ENCODE results near the gene HLCS. TPM values are rescaled to one million over a fixed set of nuclear protein-coding genes. Genes with fewer than 3 reads are reported as not detected.
A peak's percentile ranks its signal among the peaks of the same experiment; 100 is the strongest.

HLCS gene
- total and polyA plus RNA-seq, 2 donors (not counting 3 experiments of a cell fraction or from before 2014, with no cell fraction given), result 6.7 to 17.2 TPM

- DNase-seq (ENCODE audit: low read depth, low spot score) (no peak), FAIRE-seq (no peak)
- intact Hi-C loops (cut with micrococcal nuclease), result no loop called here
- CTCF ChIA-PET, result no interaction called here
- dilution Hi-C loops (cut with MboI; ENCODE audit: extremely low pct_ligation_motif_present, low sequenced_read_pairs), result no loop called here
- no peak overlapping the region for H3K4me2 ChIP-seq (ENCODE audit: insufficient read depth, low read length)
- no peaks in the 10 kb centered on the region for H3K27me3 ChIP-seq (ENCODE audit: control insufficient read depth in 2 of 2, insufficient read depth in 2 of 2, low read length in 2 of 2)
- no peaks in the 10 kb centered on the region for H3K79me2 ChIP-seq (ENCODE audit: control insufficient read depth, insufficient read depth, low read length)
- H3K4me1 ChIP-seq (ENCODE audit: control insufficient read depth, extremely low read depth, insufficient read depth, low read length), result no peaks in the 10 kb centered on the region
- no TSS peak for BruUV-seq (replicated peaks)
- POLR2A ChIA-PET, result no interaction called here
- H3K27ac ChIP-seq (ENCODE audit: insufficient read depth, low read depth, low read length), result no peak overlapping the region
- H3K4me3 ChIP-seq (replicated peaks in 1 of 3; ENCODE audit: insufficient read depth in 1 of 3, low read depth in 1 of 3, low read length in 3 of 3), result no peak overlapping the region
- H2AFZ ChIP-seq (ENCODE audit: low read depth, low read length), result no peak overlapping the region
- no peaks in the 10 kb centered on the region for H4K20me1 ChIP-seq (replicated peaks; ENCODE audit: control insufficient read depth, extremely low read depth, insufficient read depth, low read length)
- H3K9me3 ChIP-seq (replicated peaks; ENCODE audit: control insufficient read depth, insufficient read depth, low read length), result no peaks in the 10 kb centered on the region
- TF ChIP-seq CTCF (IDR thresholded peaks at IDR 0.05; ENCODE audit: extremely low read depth in 1 of 2, insufficient read depth in 1 of 2, low read depth in 1 of 2, low read length in 2 of 2), result no peak
- H3K36me3 ChIP-seq (ENCODE audit: control insufficient read depth in 2 of 2, extremely low read depth in 1 of 2, insufficient read depth in 2 of 2, low read length in 2 of 2), result no peaks in the 10 kb centered on the region
- no peak overlapping the region for H3K9ac ChIP-seq (replicated peaks; ENCODE audit: extremely low read depth, insufficient read depth, low read length)
- no peaks in the 10 kb centered on the region for H3K9me1 ChIP-seq (replicated peaks; ENCODE audit: control insufficient read depth, extremely low read depth, insufficient read depth, low read length)
Measured at GRCh38 chr21:36815284-36815683, 151.2 kb downstream of the HLCS start.

GRCh38 chr21:36813052-36813451 lies 153.4 kb downstream of the HLCS start:
- no peaks in the 10 kb centered on the region for H3K79me2 ChIP-seq (ENCODE audit: control insufficient read depth, insufficient read depth, low read length)
- intact Hi-C loops (cut with micrococcal nuclease) (no loop called here), dilution Hi-C loops (cut with MboI; ENCODE audit: extremely low pct_ligation_motif_present, low sequenced_read_pairs) (no loop called here)
- no TSS peak for BruUV-seq (replicated peaks)
- no peaks in the 10 kb centered on the region for H3K4me1 ChIP-seq (ENCODE audit: control insufficient read depth, extremely low read depth, insufficient read depth, low read length)
- H3K27me3 ChIP-seq (ENCODE audit: control insufficient read depth in 2 of 2, insufficient read depth in 2 of 2, low read length in 2 of 2), result no peaks in the 10 kb centered on the region
- H3K9me3 ChIP-seq (replicated peaks; ENCODE audit: control insufficient read depth, insufficient read depth, low read length), result no peaks in the 10 kb centered on the region
- no peaks in the 10 kb centered on the region for H3K9me1 ChIP-seq (replicated peaks; ENCODE audit: control insufficient read depth, extremely low read depth, insufficient read depth, low read length)
- FAIRE-seq, result peak; percentile 18
- no peak overlapping the region for H3K4me3 ChIP-seq (replicated peaks in 1 of 3; ENCODE audit: insufficient read depth in 1 of 3, low read depth in 1 of 3, low read length in 3 of 3)
- no peak overlapping the region for H2AFZ ChIP-seq (ENCODE audit: low read depth, low read length)
- H3K27ac ChIP-seq (ENCODE audit: insufficient read depth, low read depth, low read length), result no peak overlapping the region
- no peaks in the 10 kb centered on the region for H4K20me1 ChIP-seq (replicated peaks; ENCODE audit: control insufficient read depth, extremely low read depth, insufficient read depth, low read length)
- H3K9ac ChIP-seq (replicated peaks; ENCODE audit: extremely low read depth, insufficient read depth, low read length), result no peak overlapping the region
- TF ChIP-seq CTCF (IDR thresholded peaks at IDR 0.05; ENCODE audit: extremely low read depth in 1 of 2, insufficient read depth in 1 of 2, low read depth in 1 of 2, low read length in 2 of 2), result no peak
- no peak for TF ChIP-seq POLR2A (IDR thresholded peaks at IDR 0.05; ENCODE audit: low read depth, low read length)
- TF ChIP-seq JUN (IDR thresholded peaks at IDR 0.05; ENCODE audit: borderline replicate concordance, insufficient read depth, insufficient read length, low read depth), result no peak
- ChIA-PET POLR2A (no interaction called here), CTCF (interaction anchor here (1.1 to 1.5 kb wide), 3 partner anchors 9 to 54 kb away, joined by 3 to 4 read pairs (median 3); no protein-coding TSS in a partner anchor)
- DNase-seq (ENCODE audit: low read depth, low spot score), result peak; percentile 67
- no peaks in the 10 kb centered on the region for H3K36me3 ChIP-seq (ENCODE audit: control insufficient read depth in 2 of 2, extremely low read depth in 1 of 2, insufficient read depth in 2 of 2, low read length in 2 of 2)
- no peak overlapping the region for H3K4me2 ChIP-seq (ENCODE audit: insufficient read depth, low read length)

Data from endothelial cell of umbilical vein (primary cell).